Pancreas (tissue), 10 donors: ENCODE measurements around the gene P2RX5. TPM values are rescaled to one million over a fixed set of nuclear protein-coding genes. Genes with fewer than 3 reads are reported as not detected.
A peak's percentile ranks its signal among the peaks of the same experiment; 100 is the strongest.

Source experiments
- ATAC-seq, 4 donors: fragments of 200-7000 bp; cut with Tn5 transposase; one replicate each; pipeline versions ENCODE4 v1.8.0 to v1.9.1; 2020; ENCODE audit warnings: mild to moderate bottlenecking in 4 of 4, moderate library complexity in 4 of 4
- DNase-seq, 6 donors: peaks; one replicate each; pipeline ENCODE4 v3.0.0-alpha.2; 2020
- FAIRE-seq: peaks from 2 replicates; lab custom pipeline; 2012; peaks lifted over from hg19 to GRCh38; lab: Jason Lieb, UNC
- H3K27ac ChIP-seq, 4 donors: fragments of 200-600 bp; sonication (generic); 1 replicate in 3 of 4; 2 replicates in 1 of 4; pipeline versions ENCODE4 v1.5.0 to v1.8.0; 2020
- H3K27me3 ChIP-seq, 4 donors: fragments of 200-600 bp; one replicate each; pipeline ENCODE4 v1.8.0; 2021
- H3K36me3 ChIP-seq, 3 donors: fragments of 200-600 bp; sonication (generic) in 1 of 3; one replicate each; pipeline versions ENCODE4 v1.5.0 to v1.8.0; 2020 to 2021
- H3K4me1 ChIP-seq, 3 donors: fragments of 200-600 bp; one replicate each; pipeline ENCODE4 v1.8.0; 2021
- H3K4me3 ChIP-seq, 4 donors: fragments of 200-600 bp; sonication (generic) in 2 of 4; one replicate each; pipeline versions ENCODE4 v1.5.0 to v1.8.0; 2020 to 2021
- H3K9me3 ChIP-seq, 4 donors: fragments of 200-600 bp; one replicate each; pipeline ENCODE4 v1.8.0; 2021
- WGBS, 2 donors: extraction: QIAGEN DNeasy Blood & Tissue Kit; methylation state at CpG; one replicate each; pipeline ENCODE4 v1.1.7; 2013; 5-methylcytosine and 5-hydroxymethylcytosine counted together
- intact Hi-C, 3 donors: fragments of 100-400 bp; cut with DNase I; formaldehyde crosslinking; loops; one replicate each; pipeline versions ENCODE4 v1.11.1 to v1.14.2; 2022
- polyA plus RNA-seq, 2 donors: library from polyadenylated mRNA; stranded (reverse); fragments of 200-250 nt; gene quantifications; one replicate each; pipeline ENCODE4 v1.2.3, GENCODE V29; 2013
- total RNA-seq, 6 donors: library from RNA; stranded (reverse); fragmentation: NEBNext Ultra II Directional in 4 of 6; extraction: Animal tissue kit (Norgen Biotek cat#: 25700) in 4 of 6; gene quantifications; one replicate each; pipeline versions ENCODE4 v1.2.1 to v1.2.4, GENCODE V29; 2021 to 2023
- TF ChIP-seq, protein P1 (sequence below), 4 donors: fragments of 200-600 bp; sonication (generic) in 3 of 4; IDR thresholded peaks; one replicate each; pipeline versions ENCODE4 v1.5.0 to v1.8.0; 2021; ENCODE audit warnings: antibody characterized with exemption in 4 of 4
- donor health status: healthy with polysubstance abuse.
- donor health status: DM: no; HTN: no; CAD: no; lungs with moderate emphysema.
- donor health status: DM: no; HTN: no; CAD: no.
- donor health status: control.
- donor health status: control.
- donor health status: Bipolar disorder and iron deficiency.
- donor health status: DM: yes; HTN: yes; CAD: no.
- donor health status: DM: no; HTN: no; CAD: no.
- donor health status: DM: no; HTN: no; CAD: no.
- donor health status: DM: yes; HTN: yes; CAD: no.

The P2RX5 gene
- total and polyA plus RNA-seq, 8 donors = 0.13 to 1.4 (median 0.55) TPM

DNA sequence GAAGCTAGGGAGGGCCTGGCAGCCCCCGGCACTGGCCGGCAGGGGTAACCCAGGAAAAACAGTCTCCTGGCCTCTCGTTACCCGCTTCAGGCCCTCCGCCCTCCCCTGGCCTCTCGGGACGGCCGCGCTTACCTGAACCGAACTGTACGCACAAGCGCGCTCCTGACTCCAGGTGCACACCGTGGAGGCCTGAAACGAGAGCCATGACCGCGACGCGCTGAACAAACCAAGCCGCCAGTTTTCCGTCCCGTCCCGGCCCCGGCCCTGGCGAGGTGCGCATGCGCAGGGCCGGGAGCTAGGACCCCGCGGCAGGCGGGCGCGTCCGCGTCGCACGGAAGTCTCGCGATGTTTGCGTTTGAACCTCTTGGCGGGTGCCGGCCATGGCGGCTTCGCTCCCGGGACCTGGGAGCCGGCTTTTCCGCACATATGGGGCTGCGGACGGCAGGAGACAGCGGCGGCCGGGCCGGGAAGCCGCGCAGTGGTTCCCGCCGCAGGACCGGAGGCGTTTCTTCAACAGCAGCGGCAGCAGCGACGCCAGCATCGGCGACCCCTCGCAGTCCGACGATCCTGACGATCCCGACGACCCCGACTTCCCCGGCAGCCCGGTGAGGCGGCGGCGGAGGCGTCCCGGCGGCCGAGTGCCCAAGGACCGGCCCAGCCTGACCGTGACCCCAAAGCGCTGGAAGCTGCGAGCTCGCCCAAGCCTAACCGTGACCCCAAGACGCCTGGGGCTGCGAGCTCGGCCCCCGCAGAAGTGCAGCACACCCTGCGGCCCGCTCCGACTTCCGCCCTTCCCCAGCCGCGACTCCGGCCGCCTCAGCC lies 27.8 kb upstream of the P2RX5 start, which contains the start of gene HASPIN:
HASPIN (plus strand) TSS at position 348 of the 822 bp plus-strand sequence; CDS start at position 381, 33 bp downstream.
- no peak for FAIRE-seq
- WGBS, 2 donors = 0% methylated on average over 64 to 98 of the region's 98 CpGs
- peaks cover 0 to 14% (median 5%) of the 10 kb centered on the region in 3 donors for H3K4me1 ChIP-seq

DNA sequence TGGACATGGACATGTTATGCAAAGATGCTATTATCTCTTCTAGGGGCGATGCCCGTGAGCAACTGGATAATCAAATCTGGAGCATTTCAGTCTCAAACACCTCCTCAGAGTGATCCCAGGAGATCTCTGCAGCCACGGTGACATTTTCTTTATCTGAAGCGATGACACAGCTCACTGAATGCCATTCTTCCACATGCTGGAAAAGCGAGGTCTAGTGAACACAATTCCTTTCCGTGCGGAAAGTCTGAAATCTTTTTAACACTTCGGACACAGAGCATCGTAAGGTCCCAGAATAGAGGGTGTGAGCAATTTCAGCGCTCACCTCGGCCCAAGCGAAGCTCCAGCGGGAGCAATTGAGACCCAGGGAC lies 27.2 kb upstream of the P2RX5 start:
- no peaks in the 10 kb centered on the region for H3K27me3 ChIP-seq
- H3K9me3 ChIP-seq = no peaks in the 10 kb centered on the region
- peaks cover 0 to 5% (median 0%) of the 10 kb centered on the region in 3 donors for H3K36me3 ChIP-seq
- peak overlapping the region; percentile 74 to 85 (median 80) for H3K27ac ChIP-seq
- intact Hi-C loops = no loop called here
- H3K4me3 ChIP-seq = peak overlapping the region; percentile 65 to 96 (median 79)
- ATAC-seq = no peak
- TF ChIP-seq, protein P1, sequence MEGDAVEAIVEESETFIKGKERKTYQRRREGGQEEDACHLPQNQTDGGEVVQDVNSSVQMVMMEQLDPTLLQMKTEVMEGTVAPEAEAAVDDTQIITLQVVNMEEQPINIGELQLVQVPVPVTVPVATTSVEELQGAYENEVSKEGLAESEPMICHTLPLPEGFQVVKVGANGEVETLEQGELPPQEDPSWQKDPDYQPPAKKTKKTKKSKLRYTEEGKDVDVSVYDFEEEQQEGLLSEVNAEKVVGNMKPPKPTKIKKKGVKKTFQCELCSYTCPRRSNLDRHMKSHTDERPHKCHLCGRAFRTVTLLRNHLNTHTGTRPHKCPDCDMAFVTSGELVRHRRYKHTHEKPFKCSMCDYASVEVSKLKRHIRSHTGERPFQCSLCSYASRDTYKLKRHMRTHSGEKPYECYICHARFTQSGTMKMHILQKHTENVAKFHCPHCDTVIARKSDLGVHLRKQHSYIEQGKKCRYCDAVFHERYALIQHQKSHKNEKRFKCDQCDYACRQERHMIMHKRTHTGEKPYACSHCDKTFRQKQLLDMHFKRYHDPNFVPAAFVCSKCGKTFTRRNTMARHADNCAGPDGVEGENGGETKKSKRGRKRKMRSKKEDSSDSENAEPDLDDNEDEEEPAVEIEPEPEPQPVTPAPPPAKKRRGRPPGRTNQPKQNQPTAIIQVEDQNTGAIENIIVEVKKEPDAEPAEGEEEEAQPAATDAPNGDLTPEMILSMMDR (IDR thresholded peaks at IDR 0.05) = no peak
- peaks cover 0 to 14% (median 5%) of the 10 kb centered on the region in 3 donors for H3K4me1 ChIP-seq
- no peak for DNase-seq
- WGBS, 2 donors = 1 to 2% methylated on average over 13 of the region's 13 CpGs
- FAIRE-seq = no peak

More for the DNA sequence above, 27.8 kb upstream of the P2RX5 start, which contains the start of gene HASPIN:
- Histone ChIP-seq H3K4me3 (peak within 1 kb of the TSS; percentile 65 to 96 (median 79)), H3K36me3 (peaks cover 0 to 5% (median 0%) of the 10 kb centered on the region in 3 donors), H3K27ac (peak within 1 kb of the TSS; percentile 74 to 85 (median 80)), H3K27me3 (no peaks in the 10 kb centered on the region), H3K9me3 (no peaks in the 10 kb centered on the region)
- intact Hi-C loops = no loop called here
- DNase-seq (peak; percentile 86 to 99 (median 93)), ATAC-seq (peak; percentile 93 to 100 (median 98))
- TF ChIP-seq, protein P1 (IDR thresholded peaks at IDR 0.05) = no peak

DNA sequence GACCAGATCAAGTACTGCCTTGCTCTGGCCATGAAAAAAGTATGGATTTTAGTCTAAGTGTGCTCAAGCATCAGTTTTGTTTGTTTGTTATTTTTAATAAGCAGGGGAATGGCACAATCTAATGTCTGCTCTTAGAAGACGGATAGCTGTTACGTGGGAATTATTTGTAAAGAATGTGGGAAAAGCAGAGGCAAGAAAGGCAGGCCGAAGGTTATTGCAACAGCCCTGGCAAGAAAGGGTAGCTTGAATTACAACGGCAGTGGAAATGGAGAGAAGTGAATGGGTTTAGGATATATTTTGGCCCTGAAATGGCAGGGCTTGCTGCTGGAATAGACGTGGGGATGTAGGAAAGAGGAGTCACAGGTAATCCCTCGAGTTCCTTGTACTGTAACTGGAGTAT lies 26.8 kb upstream of the P2RX5 start:
- Histone ChIP-seq H3K27ac (no peak overlapping the region), H3K4me3 (peak overlapping the region; percentile 65 to 96 (median 79)), H3K27me3 (no peaks in the 10 kb centered on the region), H3K4me1 (peaks cover 0 to 14% (median 5%) of the 10 kb centered on the region in 3 donors), H3K36me3 (peaks cover 0 to 5% (median 0%) of the 10 kb centered on the region in 3 donors), H3K9me3 (no peaks in the 10 kb centered on the region)
- 19 to 29% methylated on average over 6 of the region's 6 CpGs for WGBS, 2 donors
- DNase-seq (no peak), FAIRE-seq (no peak), ATAC-seq (peak in 1 of 4 donors; percentile 5)
- TF ChIP-seq, protein P1 (IDR thresholded peaks at IDR 0.05) = no peak
- intact Hi-C loops = no loop called here

DNA sequence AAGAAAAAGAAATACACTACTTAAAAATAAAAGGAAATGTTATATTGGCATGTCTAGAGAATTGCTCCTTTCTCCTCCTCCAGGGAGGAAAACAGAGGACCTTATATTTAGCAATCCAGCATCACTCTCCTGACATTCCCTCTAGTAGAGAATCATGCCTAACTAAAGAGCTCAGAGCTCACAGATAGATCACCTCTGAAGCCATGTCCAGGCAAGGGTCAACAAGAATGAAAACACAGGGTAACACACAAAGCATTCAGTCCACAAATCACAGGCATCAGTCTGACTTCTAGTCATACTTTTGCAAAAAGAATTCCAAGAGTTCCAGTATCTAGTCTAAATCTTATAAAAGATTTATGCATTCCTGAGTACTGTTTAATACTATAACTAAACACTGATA lies 23.3 kb upstream of the P2RX5 start:
- TF ChIP-seq, protein P1 (IDR thresholded peaks at IDR 0.05) = no peak
- peaks cover 0 to 22% (median 4%) of the 10 kb centered on the region in 3 donors for H3K36me3 ChIP-seq
- H3K4me1 ChIP-seq = peaks cover 0 to 10% (median 3%) of the 10 kb centered on the region in 3 donors
- H3K27ac ChIP-seq = no peak overlapping the region
- ATAC-seq = no peak
- no peak overlapping the region for H3K4me3 ChIP-seq
- FAIRE-seq = no peak
- intact Hi-C loops = no loop called here
- H3K27me3 ChIP-seq = no peaks in the 10 kb centered on the region
- H3K9me3 ChIP-seq = no peaks in the 10 kb centered on the region
- DNase-seq = no peak
